ENCODE data around the gene FOXO4.

Gene FOXO4

DNA sequence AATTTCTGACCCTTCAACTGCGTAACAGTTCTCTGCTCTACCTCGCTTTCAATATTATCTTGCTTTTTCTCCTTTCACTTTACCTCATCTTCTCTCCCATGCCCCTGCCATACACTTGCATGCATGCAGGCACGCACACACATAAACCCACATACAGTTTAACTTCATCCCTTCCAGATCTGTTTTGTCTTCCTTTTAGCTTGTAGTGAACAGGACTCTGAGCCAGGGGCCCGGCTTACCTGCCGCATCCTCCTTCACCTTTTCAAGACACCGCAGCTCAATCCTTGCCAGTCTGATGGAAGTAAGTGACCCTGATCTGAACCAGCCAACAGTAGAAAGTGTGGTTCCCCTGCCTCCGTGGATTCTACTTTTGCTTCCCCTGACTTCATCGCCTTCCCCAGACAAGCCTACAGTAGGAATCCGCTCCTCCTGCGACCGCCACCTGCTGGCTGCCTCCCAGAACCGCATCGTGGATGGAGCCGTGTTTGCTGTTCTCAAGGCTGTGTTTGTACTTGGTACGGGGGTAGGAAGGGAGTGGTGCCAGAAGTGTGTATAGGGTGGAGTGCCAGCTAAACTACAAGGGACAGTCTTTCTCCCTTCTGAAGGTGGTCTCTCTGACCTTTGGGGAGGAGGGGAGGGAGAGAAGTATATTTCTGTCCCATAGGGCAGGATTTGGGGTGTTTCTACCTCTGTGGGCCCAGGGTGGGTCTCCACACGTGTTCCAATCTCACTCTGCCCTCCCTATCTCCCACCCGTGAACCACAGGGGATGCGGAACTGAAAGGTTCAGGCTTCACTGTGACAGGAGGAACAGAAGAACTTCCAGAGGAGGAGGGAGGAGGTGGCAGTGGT lies 33.5 kb downstream of the FOXO4 start:
- H3K27ac ChIP-seq: no peak overlapping the region

DNA sequence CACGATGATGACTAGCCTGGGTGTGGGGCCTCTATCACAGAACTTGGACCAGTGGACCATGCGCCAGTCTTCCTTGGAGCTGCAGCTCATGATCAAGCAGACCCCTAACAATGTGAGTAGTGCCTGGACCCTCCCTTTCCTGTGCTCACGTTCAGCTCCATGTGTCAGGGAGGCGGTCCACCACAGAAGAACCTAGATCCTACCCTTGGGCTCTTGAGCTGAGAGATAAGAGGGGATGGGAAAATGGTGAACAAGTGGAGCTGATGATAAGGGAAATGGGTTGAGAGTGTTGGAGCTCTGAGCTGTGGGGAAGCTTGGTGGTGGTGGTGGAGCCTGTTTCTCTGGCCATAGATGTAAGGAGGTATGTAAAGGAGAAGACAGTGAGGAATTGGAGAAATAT lies 35.9 kb downstream of the FOXO4 start:
- no peak overlapping the region for H3K27ac ChIP-seq
- DNase-seq (ENCODE audit: low read depth, low spot score): no peak

More for the DNA sequence above, 33.5 kb downstream of the FOXO4 start:
- DNase-seq (ENCODE audit: low read depth, low spot score): no peak

DNA sequence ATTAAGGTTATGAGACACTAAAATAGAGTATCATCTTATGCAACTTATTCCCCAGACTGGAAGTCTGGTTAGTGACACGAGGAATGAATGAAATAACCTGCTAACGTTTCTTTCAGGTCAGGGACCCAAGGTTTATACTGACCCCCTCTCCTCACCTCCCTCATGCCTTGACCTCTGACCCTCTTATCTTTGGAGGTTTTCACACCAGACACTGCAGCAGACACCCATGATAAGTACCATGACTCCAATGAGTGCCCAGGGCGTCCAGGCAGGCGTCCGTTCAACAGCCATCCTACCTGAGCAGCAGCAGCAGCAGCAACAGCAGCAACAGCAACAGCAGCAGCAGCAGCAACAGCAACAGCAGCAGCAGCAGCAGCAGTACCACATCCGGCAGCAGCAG lies 44.8 kb downstream of the FOXO4 start:
- no peak overlapping the region for H3K27ac ChIP-seq
- no peak for DNase-seq (ENCODE audit: low read depth, low spot score)

DNA sequence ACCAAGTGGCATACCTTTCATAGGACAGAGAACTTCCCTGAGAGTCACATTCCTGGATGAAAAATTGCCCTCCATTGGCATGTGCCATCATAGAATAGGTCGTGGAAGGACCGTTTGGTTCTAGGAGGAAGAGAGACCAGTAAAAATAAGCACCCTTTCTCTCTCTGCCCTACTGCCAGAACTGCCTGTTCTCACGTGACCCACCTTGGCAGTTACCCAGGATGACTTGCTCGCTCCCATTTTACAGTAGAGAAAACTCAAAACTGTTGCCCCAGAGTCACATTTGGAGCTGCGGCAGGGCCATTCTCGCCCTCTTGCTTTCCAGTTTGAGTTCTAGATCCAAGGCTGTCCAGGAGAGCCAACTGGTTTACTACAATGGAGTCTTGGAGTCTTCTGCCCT lies 47.9 kb downstream of the FOXO4 start:
- no peak for DNase-seq (ENCODE audit: low read depth, low spot score)
- no peak overlapping the region for H3K27ac ChIP-seq

DNA sequence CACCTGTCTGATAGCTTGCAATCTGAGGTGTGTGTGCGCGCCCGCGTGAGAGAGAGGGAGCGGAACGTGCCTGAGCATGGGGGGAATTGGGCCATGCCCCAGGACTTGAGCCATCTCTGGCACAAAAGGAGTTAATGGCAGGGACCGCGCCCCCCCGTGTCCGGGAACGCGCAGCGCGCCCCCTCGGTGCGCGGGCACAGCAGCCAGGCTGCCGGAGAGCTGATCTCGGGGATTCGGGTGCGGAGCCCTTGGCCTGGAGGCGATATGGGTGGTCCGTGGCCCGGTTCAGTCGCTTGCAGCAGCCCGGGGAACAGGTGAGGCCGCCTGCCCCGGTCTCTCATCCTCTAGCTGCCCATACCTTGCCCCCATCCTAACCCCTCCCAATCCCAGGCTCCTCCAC lies 49.0 kb downstream of the FOXO4 start, which contains the start of gene NLGN3:
Gene NLGN3, plus strand, starts transcription at position 191 of the 400 bp plus-strand sequence. CDS start 2,909 bp downstream, outside the sequence.
- no peak within 1 kb of the TSS for H3K27ac ChIP-seq
- DNase-seq (ENCODE audit: low read depth, low spot score): no peak

DNA sequence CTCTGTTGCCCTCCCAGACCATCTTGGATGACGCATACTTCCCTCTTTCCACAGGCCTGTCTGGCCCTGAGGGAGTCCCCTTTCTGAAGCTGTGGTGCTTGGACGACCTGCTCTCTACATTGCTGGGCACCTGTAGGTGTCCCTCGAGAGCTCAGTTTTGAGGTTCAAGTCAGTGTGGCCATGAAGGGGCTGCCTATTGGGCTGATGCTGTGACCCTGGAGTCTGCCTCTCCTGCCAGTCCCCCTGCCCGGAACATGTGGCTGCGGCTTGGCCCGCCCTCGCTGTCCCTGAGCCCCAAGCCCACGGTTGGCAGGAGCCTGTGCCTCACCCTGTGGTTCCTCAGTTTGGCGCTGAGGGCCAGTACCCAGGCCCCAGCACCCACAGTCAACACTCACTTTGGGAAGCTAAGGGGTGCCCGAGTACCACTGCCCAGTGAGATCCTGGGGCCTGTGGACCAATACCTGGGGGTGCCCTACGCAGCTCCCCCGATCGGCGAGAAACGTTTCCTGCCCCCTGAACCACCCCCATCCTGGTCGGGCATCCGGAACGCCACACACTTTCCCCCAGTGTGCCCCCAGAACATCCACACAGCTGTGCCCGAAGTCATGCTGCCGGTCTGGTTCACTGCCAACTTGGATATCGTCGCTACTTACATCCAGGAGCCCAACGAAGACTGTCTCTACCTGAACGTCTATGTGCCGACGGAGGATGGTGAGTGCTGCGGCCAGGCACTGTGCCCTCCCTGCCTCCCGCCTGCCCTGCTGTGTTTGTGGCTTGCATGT lies 52.0 kb downstream of the FOXO4 start:
- H3K27ac ChIP-seq: no peak overlapping the region
- DNase-seq (ENCODE audit: low read depth, low spot score): no peak

DNA sequence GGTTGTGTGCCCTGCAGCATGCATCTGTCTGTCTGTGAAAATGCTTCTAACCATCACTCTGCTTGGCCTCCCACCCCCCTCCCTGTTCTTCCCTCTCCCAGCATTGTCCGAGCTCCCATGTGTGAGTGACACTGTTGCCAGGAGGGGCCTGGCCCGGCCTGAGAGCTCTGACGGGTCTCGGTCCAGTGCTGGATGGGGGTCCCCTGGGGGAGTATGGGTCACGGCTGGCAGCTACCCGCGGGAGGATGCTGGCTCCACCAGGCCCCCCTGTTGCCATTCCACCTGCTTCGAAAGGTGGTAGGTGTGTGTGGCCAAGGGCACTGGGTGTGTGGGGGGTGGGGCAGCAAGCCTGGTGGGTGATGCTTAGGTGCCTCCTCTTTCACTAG lies 52.6 kb downstream of the FOXO4 start:
- H3K27ac ChIP-seq: no peak overlapping the region
- DNase-seq (ENCODE audit: low read depth, low spot score): no peak

DNA sequence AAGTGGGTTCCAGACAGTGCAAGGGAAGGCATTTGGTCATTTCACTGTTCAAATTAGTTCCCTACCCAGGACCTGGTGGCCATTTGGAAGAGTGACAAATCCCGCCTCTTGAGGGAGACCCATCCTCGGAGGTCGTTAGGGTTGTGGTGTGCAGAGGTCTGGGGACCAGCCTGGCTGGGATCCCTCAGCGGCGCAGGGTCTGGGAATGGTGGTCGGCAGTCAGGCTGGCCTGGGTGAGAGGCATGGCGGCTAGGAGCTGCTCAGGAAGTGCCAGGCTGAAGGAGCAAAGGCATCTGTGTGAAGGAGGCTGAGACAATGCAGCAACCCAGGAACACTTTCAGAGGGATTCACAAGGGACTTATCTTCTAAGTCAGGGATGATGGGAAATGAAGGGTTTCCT lies 55.7 kb downstream of the FOXO4 start:
- no peak for DNase-seq (ENCODE audit: low read depth, low spot score)
- H3K27ac ChIP-seq: no peak overlapping the region
